Amniotic epithelial cell (primary cell): Measurements from ENCODE around the gene RPLP1.

Source experiments
- DNase-seq: peaks from one replicate; pipeline ENCODE4 v3.0.0-alpha.2; 2010; ENCODE audit warnings: low read depth

Gene RPLP1

DNA sequence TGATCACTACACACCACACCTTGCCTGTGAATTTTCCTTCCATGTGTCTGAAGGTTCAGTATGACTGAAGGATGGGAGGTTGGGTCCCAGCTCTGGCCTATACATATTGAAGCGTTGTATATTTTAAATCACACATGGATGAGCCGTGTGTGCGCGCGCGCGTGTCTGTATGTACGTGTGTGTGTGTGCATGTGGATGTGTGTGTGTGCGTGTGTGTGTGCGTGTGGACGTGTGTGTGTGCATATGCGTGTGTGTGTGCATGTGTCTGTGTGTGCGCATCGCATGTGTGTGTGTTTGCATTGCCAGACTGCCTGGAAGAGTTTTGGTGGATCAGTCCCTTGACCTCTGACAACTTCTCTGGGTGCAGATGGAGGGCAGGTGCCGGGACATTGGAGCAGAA is 45.7 kb downstream of the RPLP1 start:
- DNase-seq, result no peak

DNA sequence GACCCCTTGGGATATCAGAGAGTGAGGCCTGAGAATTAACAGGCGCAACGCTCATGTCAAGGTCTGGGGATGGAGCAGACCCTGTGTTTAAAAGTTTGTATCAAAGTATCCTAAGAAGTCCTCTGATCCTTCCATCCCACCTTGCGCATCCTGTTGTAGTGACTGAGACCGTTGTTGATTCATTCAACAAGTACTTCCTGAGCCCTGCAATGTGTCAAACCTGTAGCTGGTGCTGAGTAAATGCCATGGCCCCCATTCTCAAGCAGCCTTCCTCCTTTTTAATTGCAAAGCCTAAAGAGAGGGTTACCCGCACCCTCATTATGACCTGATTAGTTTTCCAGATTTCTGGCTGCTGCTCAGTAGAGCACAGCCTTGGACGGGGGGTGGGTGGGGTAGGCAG is 46.4 kb downstream of the RPLP1 start:
- no peak for DNase-seq

GRCh38 chr15:69499521-69500211 is 47.0 kb downstream of the RPLP1 start:
- no peak for DNase-seq

DNA sequence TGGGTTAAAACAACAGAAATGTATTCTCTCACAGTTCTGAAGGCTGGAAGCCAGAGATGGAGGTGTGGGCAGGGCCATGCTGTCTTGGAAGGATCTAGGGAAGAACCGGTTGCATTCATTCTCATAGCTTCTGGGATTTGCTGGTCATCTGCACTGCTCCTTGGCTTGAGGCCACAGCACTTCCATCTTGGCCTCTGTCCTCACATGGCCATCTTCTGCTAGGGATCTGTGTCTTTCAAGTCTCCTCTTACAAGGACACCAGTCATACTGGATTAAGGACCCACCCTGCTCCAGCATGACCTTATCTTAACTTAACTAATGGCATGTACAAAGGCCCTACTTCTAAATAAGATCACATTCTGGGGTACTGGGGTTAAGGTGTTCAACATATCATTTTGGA is 47.7 kb downstream of the RPLP1 start:
- no peak for DNase-seq

DNA sequence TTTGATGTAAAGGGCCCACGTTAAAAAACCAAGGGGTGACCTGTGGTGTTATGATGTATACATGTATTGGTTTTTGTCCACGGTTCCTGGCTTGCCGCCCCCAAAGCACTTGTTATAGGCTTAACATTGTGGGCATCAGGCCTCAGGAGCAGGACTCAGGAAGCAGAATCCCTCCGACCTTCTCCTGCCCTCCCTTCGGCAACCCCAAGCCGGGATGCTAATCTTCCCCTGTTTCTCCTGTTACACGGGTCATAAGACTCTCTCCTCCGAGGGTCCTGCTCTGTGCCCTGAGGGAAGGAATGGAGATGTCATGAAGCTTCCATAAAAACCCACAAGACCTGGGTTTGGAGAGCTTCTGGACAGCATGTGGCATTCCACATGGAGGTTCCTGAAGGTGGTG is 48.8 kb downstream of the RPLP1 start:
- no peak for DNase-seq

- DNase-seq, result no peak
These were observed 49.9 kb downstream of the RPLP1 start for GRCh38 chr15:69502470-69503045.

- no peak for DNase-seq
These were observed 51.9 kb downstream of the RPLP1 start for GRCh38 chr15:69504352-69505040.
